H9 (cell line): ENCODE results near the gene ISG15. TPM values are rescaled to one million over a fixed set of nuclear protein-coding genes. Genes with fewer than 3 reads are reported as not detected.

Source experiments
- DNase-seq: peaks from one replicate; pipeline ENCODE4 v3.0.0-alpha.2; 2017
- H2AFZ ChIP-seq: one replicate; pipeline ENCODE4 v1.6.1; 2013; ENCODE audit warnings: mild to moderate bottlenecking, low read length, control low read depth, moderate library complexity
- H2AK5ac ChIP-seq: 2 replicates; pipeline ENCODE4 v1.6.1; 2013; ENCODE audit warnings: low read length, control low read depth, mixed read lengths; ENCODE audit not compliant: insufficient read length
- H2BK120ac ChIP-seq: one replicate; pipeline ENCODE4 v1.6.1; 2013; ENCODE audit warnings: low read depth, mild to moderate bottlenecking, low read length, control low read depth, inconsistent platforms; ENCODE audit not compliant: poor library complexity, severe bottlenecking
- H2BK12ac ChIP-seq: 2 replicates; pipeline ENCODE4 v1.6.1; 2013; ENCODE audit warnings: low read length, control low read depth, mixed read lengths, low read depth; ENCODE audit not compliant: insufficient read length
- H2BK15ac ChIP-seq: 2 replicates; pipeline ENCODE4 v1.6.1; 2013; ENCODE audit warnings: low read depth, low read length, control low read depth
- H2BK20ac ChIP-seq: one replicate; pipeline ENCODE4 v1.6.1; 2013; ENCODE audit warnings: low read depth, mild to moderate bottlenecking, low read length, control low read depth, inconsistent platforms; ENCODE audit not compliant: poor library complexity, severe bottlenecking
- H2BK5ac ChIP-seq: 2 replicates; pipeline ENCODE4 v1.6.1; 2013; ENCODE audit warnings: low read length, control low read depth, mixed read lengths; ENCODE audit not compliant: insufficient read length
- H3K14ac ChIP-seq: 2 replicates; pipeline ENCODE4 v1.6.1; 2013; ENCODE audit warnings: low read length, control low read depth; ENCODE audit not compliant: insufficient read depth
- H3K18ac ChIP-seq: 2 replicates; pipeline ENCODE4 v1.6.1; 2013; ENCODE audit warnings: low read depth, mild to moderate bottlenecking, mixed read lengths, low read length, control low read depth; ENCODE audit not compliant: insufficient read length
- H3K23ac ChIP-seq: 2 replicates; pipeline ENCODE4 v1.6.1; 2013; ENCODE audit warnings: low read length, control low read depth, mixed read lengths, low read depth; ENCODE audit not compliant: insufficient read length
- H3K23me2 ChIP-seq: 2 replicates; pipeline ENCODE4 v1.6.1; 2013; ENCODE audit warnings: low read depth, mild to moderate bottlenecking, mixed read lengths, low read length, control low read depth; ENCODE audit not compliant: insufficient read length, poor library complexity, severe bottlenecking
- H3K27ac ChIP-seq: 2 replicates; pipeline ENCODE4 v1.5.1; 2013; ENCODE audit warnings: low read length, control low read depth, mixed read lengths, low read depth; ENCODE audit not compliant: insufficient read length
- H3K27me3 ChIP-seq: 2 replicates; pipeline ENCODE4 v1.6.1; 2013; ENCODE audit warnings: low read length, control low read depth, inconsistent platforms; ENCODE audit not compliant: insufficient read depth
- H3K4ac ChIP-seq: 2 replicates; pipeline ENCODE4 v1.6.1; 2013; ENCODE audit warnings: low read depth, mild to moderate bottlenecking, control low read depth, inconsistent platforms, low read length, moderate library complexity
- H3K4me1 ChIP-seq: 2 replicates; pipeline ENCODE4 v1.6.1; 2013; ENCODE audit warnings: low read length, control low read depth, inconsistent platforms; ENCODE audit not compliant: insufficient read depth
- H3K4me2 ChIP-seq: 2 replicates; pipeline ENCODE4 v1.6.1; 2013; ENCODE audit warnings: low read length, control low read depth, mixed read lengths; ENCODE audit not compliant: insufficient read length, insufficient read depth
- H3K56ac ChIP-seq: 2 replicates; pipeline ENCODE4 v1.6.1; 2013; ENCODE audit warnings: low read depth, mild to moderate bottlenecking, mixed read lengths, low read length, control low read depth; ENCODE audit not compliant: insufficient read length
- H3K79me1 ChIP-seq: 2 replicates; pipeline ENCODE4 v1.6.1; 2013; ENCODE audit warnings: low read depth, mild to moderate bottlenecking, moderate library complexity, low read length, control low read depth, inconsistent platforms; ENCODE audit not compliant: insufficient read depth, poor library complexity, severe bottlenecking
- H3K79me2 ChIP-seq: 2 replicates; pipeline ENCODE4 v1.6.1; 2013; ENCODE audit warnings: low read length, control low read depth, inconsistent platforms; ENCODE audit not compliant: insufficient read depth
- H3K9ac ChIP-seq: 2 replicates; pipeline ENCODE4 v1.6.1; 2013; ENCODE audit warnings: low read length, control low read depth, mixed read lengths; ENCODE audit not compliant: insufficient read length; ENCODE audit errors: extremely low read depth
- H3K9me3 ChIP-seq: one replicate; pipeline ENCODE4 v1.6.1; 2013; ENCODE audit warnings: low read depth, low read length, inconsistent platforms; ENCODE audit not compliant: control insufficient read depth
- H3T11ph ChIP-seq: one replicate; pipeline ENCODE4 v1.6.1; 2013; ENCODE audit warnings: mild to moderate bottlenecking, low read length, control low read depth, inconsistent platforms
- H4K20me1 ChIP-seq: one replicate; pipeline ENCODE4 v1.6.1; 2013; ENCODE audit not compliant: control insufficient read depth, insufficient read length, insufficient read depth
- H4K5ac ChIP-seq: 2 replicates; pipeline ENCODE4 v1.6.1; 2013; ENCODE audit warnings: low read depth, mild to moderate bottlenecking, mixed read lengths, low read length, control low read depth; ENCODE audit not compliant: insufficient read length
- H4K8ac ChIP-seq: replicated peaks from 2 replicates; pipeline ENCODE4 v1.6.1; 2013; ENCODE audit warnings: low read length, control low read depth, mixed read lengths, low read depth; ENCODE audit not compliant: insufficient read length
- H4K91ac ChIP-seq: 2 replicates; pipeline ENCODE4 v1.6.1; 2013; ENCODE audit warnings: low read depth, mild to moderate bottlenecking, moderate library complexity, mixed read lengths, low read length, control low read depth; ENCODE audit not compliant: insufficient read length
- H3K27ac Mint-ChIP-seq, 3 experiments: 2 replicates in 2 of 3; 3 replicates in 1 of 3; pipeline ENCODE4 v1.8.0; 2020 to 2021; ENCODE audit warnings: mixed read lengths in 3 of 3, mild to moderate bottlenecking in 1 of 3, moderate library complexity in 1 of 3
- H3K27me3 Mint-ChIP-seq: 2 replicates; pipeline ENCODE4 v1.8.0; 2021; ENCODE audit warnings: low read depth, mild to moderate bottlenecking, moderate library complexity, mixed read lengths
- H3K36me3 Mint-ChIP-seq, 3 experiments: 2 replicates in 2 of 3; 3 replicates in 1 of 3; pipeline ENCODE4 v1.8.0; 2020 to 2021; ENCODE audit warnings: low read depth in 3 of 3, mixed read lengths in 3 of 3; ENCODE audit not compliant: insufficient read depth in 1 of 3
- H3K4me1 Mint-ChIP-seq, 2 experiments: 2 replicates each; pipeline ENCODE4 v1.8.0; 2020; ENCODE audit warnings: mixed read lengths in 2 of 2
- H3K4me3 Mint-ChIP-seq, 2 experiments: 2 replicates in 1 of 2; 3 replicates in 1 of 2; pipeline ENCODE4 v1.8.0; 2020 to 2021; ENCODE audit warnings: mild to moderate bottlenecking in 2 of 2, mixed read lengths in 2 of 2, moderate library complexity in 1 of 2
- H3K9me3 Mint-ChIP-seq, 2 experiments: 2 replicates in 1 of 2; 3 replicates in 1 of 2; pipeline ENCODE4 v1.8.0; 2020; ENCODE audit warnings: mild to moderate bottlenecking in 2 of 2, mixed read lengths in 2 of 2, moderate library complexity in 1 of 2
- WGBS: extraction: QIAGEN DNeasy Blood & Tissue Kit; methylation state at CpG from one replicate; pipeline ENCODE4 v1.1.7; 2013; ENCODE audit warnings: missing lambda C conversion rate, low lambda C conversion rate, mixed read lengths; ENCODE audit not compliant: insufficient read length; ENCODE audit errors: extremely low coverage; 5-methylcytosine and 5-hydroxymethylcytosine counted together
- total RNA-seq: library from RNA; stranded (reverse); gene quantifications from 2 replicates; pipeline ENCODE4 v1.2.1, GENCODE V29; 2021
- TF ChIP-seq, protein P1 (sequence below): fragments of 200-600 bp; sonication (generic); conservative IDR thresholded peaks from 3 replicates; pipeline ENCODE4 v1.8.0; 2021; ENCODE audit warnings: antibody characterized with exemption, mild to moderate bottlenecking

ISG15 gene
- total RNA-seq, 1 experiment from 2014 or later: 39.7 TPM

DNA sequence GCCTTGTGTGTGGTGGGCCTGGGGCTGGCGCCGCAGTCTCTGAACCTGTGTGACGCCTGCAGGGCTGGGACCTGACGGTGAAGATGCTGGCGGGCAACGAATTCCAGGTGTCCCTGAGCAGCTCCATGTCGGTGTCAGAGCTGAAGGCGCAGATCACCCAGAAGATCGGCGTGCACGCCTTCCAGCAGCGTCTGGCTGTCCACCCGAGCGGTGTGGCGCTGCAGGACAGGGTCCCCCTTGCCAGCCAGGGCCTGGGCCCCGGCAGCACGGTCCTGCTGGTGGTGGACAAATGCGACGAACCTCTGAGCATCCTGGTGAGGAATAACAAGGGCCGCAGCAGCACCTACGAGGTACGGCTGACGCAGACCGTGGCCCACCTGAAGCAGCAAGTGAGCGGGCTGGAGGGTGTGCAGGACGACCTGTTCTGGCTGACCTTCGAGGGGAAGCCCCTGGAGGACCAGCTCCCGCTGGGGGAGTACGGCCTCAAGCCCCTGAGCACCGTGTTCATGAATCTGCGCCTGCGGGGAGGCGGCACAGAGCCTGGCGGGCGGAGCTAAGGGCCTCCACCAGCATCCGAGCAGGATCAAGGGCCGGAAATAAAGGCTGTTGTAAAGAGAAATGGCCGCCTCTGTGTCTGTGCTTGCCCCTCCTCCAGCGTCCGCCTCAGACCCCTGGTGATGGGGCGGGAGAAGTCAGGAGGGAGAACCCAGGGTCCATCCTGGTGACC, 788 bp downstream of the ISG15 start:
- H3K4me1 ChIP-seq: no peaks in the 10 kb centered on the region
- peak; percentile 59 for DNase-seq
- no peaks in the 10 kb centered on the region; a peak in 1 of 7 replicates for H3K36me3 Mint-ChIP-seq
- no peak overlapping the region for H3K9ac ChIP-seq
- H3K79me1 ChIP-seq: no peaks in the 10 kb centered on the region
- no peak overlapping the region for H4K5ac ChIP-seq
- H4K20me1 ChIP-seq: no peaks in the 10 kb centered on the region
- H3K79me2 ChIP-seq: no peaks in the 10 kb centered on the region
- H3K9me3 Mint-ChIP-seq: peaks cover 0 to 6% of the 10 kb centered on the region in 2 experiments; a peak in 3 of 5 replicates
- H3K27ac Mint-ChIP-seq: peak overlapping the region in 2 of 3 experiments; percentile 40 to 97; a peak in 2 of 7 replicates
- H2BK15ac ChIP-seq: no peak overlapping the region
- H3K14ac ChIP-seq: peak overlapping the region; percentile 77
- no peak overlapping the region for H2BK20ac ChIP-seq
- H4K91ac ChIP-seq: no peak overlapping the region
- H3K27me3 Mint-ChIP-seq: peaks cover 14% of the 10 kb centered on the region
- no peak overlapping the region for H3K4ac ChIP-seq
- TF ChIP-seq, protein P1, sequence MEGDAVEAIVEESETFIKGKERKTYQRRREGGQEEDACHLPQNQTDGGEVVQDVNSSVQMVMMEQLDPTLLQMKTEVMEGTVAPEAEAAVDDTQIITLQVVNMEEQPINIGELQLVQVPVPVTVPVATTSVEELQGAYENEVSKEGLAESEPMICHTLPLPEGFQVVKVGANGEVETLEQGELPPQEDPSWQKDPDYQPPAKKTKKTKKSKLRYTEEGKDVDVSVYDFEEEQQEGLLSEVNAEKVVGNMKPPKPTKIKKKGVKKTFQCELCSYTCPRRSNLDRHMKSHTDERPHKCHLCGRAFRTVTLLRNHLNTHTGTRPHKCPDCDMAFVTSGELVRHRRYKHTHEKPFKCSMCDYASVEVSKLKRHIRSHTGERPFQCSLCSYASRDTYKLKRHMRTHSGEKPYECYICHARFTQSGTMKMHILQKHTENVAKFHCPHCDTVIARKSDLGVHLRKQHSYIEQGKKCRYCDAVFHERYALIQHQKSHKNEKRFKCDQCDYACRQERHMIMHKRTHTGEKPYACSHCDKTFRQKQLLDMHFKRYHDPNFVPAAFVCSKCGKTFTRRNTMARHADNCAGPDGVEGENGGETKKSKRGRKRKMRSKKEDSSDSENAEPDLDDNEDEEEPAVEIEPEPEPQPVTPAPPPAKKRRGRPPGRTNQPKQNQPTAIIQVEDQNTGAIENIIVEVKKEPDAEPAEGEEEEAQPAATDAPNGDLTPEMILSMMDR: no peak
- H2BK5ac ChIP-seq: no peak overlapping the region
- peak overlapping the region; percentile 79 to 85 for H3K4me3 Mint-ChIP-seq
- H2BK120ac ChIP-seq: no peak overlapping the region
- H4K8ac ChIP-seq: no peak overlapping the region
- H3K23ac ChIP-seq: no peak overlapping the region
- H2BK12ac ChIP-seq: no peak overlapping the region
- H3K4me1 Mint-ChIP-seq: peaks cover 19 to 29% of the 10 kb centered on the region in 2 experiments
- no peaks in the 10 kb centered on the region for H3K9me3 ChIP-seq
- H3K56ac ChIP-seq: no peak overlapping the region
- no peak overlapping the region for H3K27ac ChIP-seq
- H3K18ac ChIP-seq: peak overlapping the region; percentile 40
- WGBS: no CpG with 5 or more reads among the region's 41 CpGs
- peak overlapping the region; percentile 54 for H3K4me2 ChIP-seq
- no peak overlapping the region for H2AFZ ChIP-seq
- H3K23me2 ChIP-seq: peaks cover 9% of the 10 kb centered on the region
- H2AK5ac ChIP-seq: no peak overlapping the region
- H3T11ph ChIP-seq: no peak overlapping the region
- no peaks in the 10 kb centered on the region for H3K27me3 ChIP-seq
